SK-N-SH (cell line): Measurements from ENCODE around the gene GPRC5B. TPM values are rescaled to one million over a fixed set of nuclear protein-coding genes. Genes with fewer than 3 reads are reported as not detected.

Experiments
- CTCF ChIA-PET: fragments of 300-600, 350-600 bp; formaldehyde crosslinking; extraction: SDS; loops from one replicate; lab custom pipeline; 2021; lab: Yijun Ruan, JAX
- POLR2A ChIA-PET: fragments of 350-600 bp; sonication (Branson Sonifier 250); formaldehyde crosslinking; extraction: SDS; loops from one replicate; lab custom pipeline; 2020; ENCODE audit warnings: antibody characterized with exemption, inconsistent platforms; lab: Yijun Ruan, JAX
- DNase-seq: peaks from one replicate; pipeline ENCODE4 v3.0.0; 2012
- H2AFZ ChIP-seq: fragments of 200-600 bp; sonication (generic); 2 replicates; pipeline ENCODE4 v1.8.1; 2016; ENCODE audit warnings: antibody characterized with exemption, mild to moderate bottlenecking, low read depth
- H3F3A ChIP-seq: fragments of 200-600 bp; sonication (generic); replicated peaks from 2 replicates; pipeline ENCODE3; 2016; ENCODE audit warnings: antibody characterized with exemption, mild to moderate bottlenecking; ENCODE audit not compliant: insufficient read depth
- H3K27ac ChIP-seq, 2 experiments: fragments of 200-500 bp in 1 of 2; fragments of 200-600 bp in 1 of 2; sonication (Bioruptor generic) in 1 of 2; sonication (generic), shearing (Covaris generic) in 1 of 2; 2 replicates each; pipeline versions ENCODE4 v1.5.1 to v1.6.1; 2014 to 2016; ENCODE audit warnings: low read depth in 2 of 2, inconsistent platforms in 1 of 2, low read length in 1 of 2, mild to moderate bottlenecking in 1 of 2, mixed read lengths in 1 of 2
- H3K27me3 ChIP-seq: fragments of 200-600 bp; sonication (generic), shearing (Covaris generic); 2 replicates; pipeline ENCODE4 v1.6.1; 2016; ENCODE audit warnings: mixed run types; ENCODE audit not compliant: insufficient read depth
- H3K36me3 ChIP-seq, 2 experiments: fragments of 200-500 bp in 1 of 2; fragments of 200-600 bp in 1 of 2; sonication (Bioruptor generic) in 1 of 2; sonication (generic) in 1 of 2; replicated peaks in 1 of 2; 2 replicates each; pipeline versions ENCODE3 to v1.5.1; 2014 to 2016; ENCODE audit warnings: low read length in 1 of 2, mild to moderate bottlenecking in 1 of 2; ENCODE audit not compliant: insufficient read depth in 2 of 2, control insufficient read depth in 1 of 2
- H3K4me1 ChIP-seq, 2 experiments: fragments of 200-500 bp in 1 of 2; fragments of 200-600 bp in 1 of 2; sonication (Bioruptor generic) in 1 of 2; sonication (generic), shearing (Covaris generic) in 1 of 2; 2 replicates each; pipeline versions ENCODE4 v1.5.1 to v1.6.1; 2014 to 2016; ENCODE audit warnings: low read depth in 1 of 2, low read length in 1 of 2, mixed run types in 1 of 2; ENCODE audit not compliant: insufficient read depth in 2 of 2, control insufficient read depth in 1 of 2
- H3K4me2 ChIP-seq: fragments of 200-600 bp; sonication (generic), shearing (Covaris generic); 2 replicates; pipeline ENCODE4 v1.6.1; 2017; ENCODE audit warnings: mixed run types
- H3K4me3 ChIP-seq, 2 experiments: fragments of 200-500 bp in 1 of 2; fragments of 200-600 bp in 1 of 2; sonication (Bioruptor generic) in 1 of 2; sonication (generic), shearing (Covaris generic) in 1 of 2; 2 replicates each; pipeline versions ENCODE4 v1.5.1 to v1.8.1; 2014 to 2016; ENCODE audit warnings: low read depth in 2 of 2, inconsistent platforms in 1 of 2, low read length in 1 of 2, mild to moderate bottlenecking in 1 of 2, mixed read lengths in 1 of 2, moderate library complexity in 1 of 2
- H3K79me2 ChIP-seq: fragments of 200-600 bp; sonication (generic); 2 replicates; pipeline ENCODE4 v1.8.1; 2017; ENCODE audit warnings: mild to moderate bottlenecking; ENCODE audit not compliant: insufficient read depth
- H3K9ac ChIP-seq: fragments of 200-600 bp; sonication (generic); 2 replicates; pipeline ENCODE4 v1.6.1; 2017; ENCODE audit warnings: mixed run types
- H3K9me2 ChIP-seq: fragments of 200-600 bp; sonication (generic); 2 replicates; pipeline ENCODE4 v1.6.1; 2017; ENCODE audit warnings: mixed run types
- H3K9me3 ChIP-seq: fragments of 200-600 bp; sonication (generic); 2 replicates; pipeline ENCODE4 v1.6.1; 2017; ENCODE audit warnings: mixed run types, mild to moderate bottlenecking, moderate library complexity
- H4K20me1 ChIP-seq: fragments of 200-600 bp; sonication (generic); 2 replicates; pipeline ENCODE4 v1.6.1; 2017; ENCODE audit warnings: mild to moderate bottlenecking, mixed run types; ENCODE audit not compliant: insufficient read depth
- ELF1 ChIP-seq: IDR thresholded peaks from 2 replicates; pipeline ENCODE4 v1.4.0; 2012
- FOSL2 ChIP-seq: IDR thresholded peaks from 2 replicates; pipeline ENCODE4 v1.4.0; 2012; ENCODE audit warnings: low read depth, mild to moderate bottlenecking, moderate library complexity, borderline replicate concordance
- MXI1 ChIP-seq: IDR thresholded peaks from 2 replicates; pipeline ENCODE4 v1.6.1; 2012; ENCODE audit warnings: mild to moderate bottlenecking, low read depth, low read length, improper control_type of control experiment
- NFIC ChIP-seq: IDR thresholded peaks from 2 replicates; pipeline ENCODE4 v1.4.0; 2012; ENCODE audit warnings: borderline replicate concordance
- POLR2AphosphoS5 ChIP-seq: IDR thresholded peaks from 2 replicates; pipeline ENCODE4 v1.6.1; 2012; ENCODE audit warnings: low read depth, low read length
- TAF1 ChIP-seq: IDR thresholded peaks from 2 replicates; pipeline ENCODE4 v1.6.1; 2012; ENCODE audit warnings: low read depth, mild to moderate bottlenecking, low read length, moderate library complexity, borderline replicate concordance
- TCF12 ChIP-seq: IDR thresholded peaks from 2 replicates; pipeline ENCODE4 v1.4.0; 2012
- WGBS: methylation state at CpG from one replicate; pipeline ENCODE4 v1.1.6; 2017; ENCODE audit warnings: low lambda C conversion rate; 5-methylcytosine and 5-hydroxymethylcytosine counted together
- polyA plus RNA-seq, 3 experiments: library from polyadenylated mRNA; depleted of rRNA; stranded (reverse); fragments of >200 nt; gene quantifications; 2 replicates each; pipeline ENCODE4 v1.2.3, GENCODE V29; 2012
- TF ChIP-seq, protein P1 (sequence below): fragments of 150-350 bp; IDR thresholded peaks from 2 replicates; pipeline ENCODE4 v1.6.1; 2016; ENCODE audit warnings: mild to moderate bottlenecking, low read depth, low read length
- TF ChIP-seq, protein P2 (sequence below): IDR thresholded peaks from 2 replicates; pipeline ENCODE4 v1.4.0; 2012; ENCODE audit warnings: low read depth, borderline replicate concordance

The GPRC5B gene
- polyA plus RNA-seq, 1 of the 3 experiments (the other 2 are of a cell fraction): 1.1 TPM

DNA sequence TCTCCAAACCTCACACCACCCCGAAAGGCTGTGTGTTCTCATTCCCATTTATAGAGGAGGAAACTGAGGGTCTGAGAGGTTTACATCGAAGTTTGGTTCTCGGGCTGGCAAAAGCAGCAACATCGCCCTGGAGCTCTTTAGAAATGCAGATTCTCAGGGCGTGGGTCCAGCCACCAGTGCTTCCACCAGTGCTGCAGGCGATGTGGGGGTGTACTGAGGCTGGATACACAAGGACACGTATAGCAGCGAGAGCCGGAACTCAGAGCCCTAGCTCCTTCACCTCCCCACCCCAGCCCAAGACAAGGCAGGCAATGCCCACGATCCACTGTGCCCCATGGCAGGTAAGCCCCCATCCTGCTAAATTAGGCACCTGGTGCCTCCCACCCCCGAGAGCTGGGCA, 5.9 kb downstream of the GPRC5B start:
- no peak overlapping the region for H3K9ac ChIP-seq
- no peaks in the 10 kb centered on the region for H4K20me1 ChIP-seq
- no peaks in the 10 kb centered on the region; a peak in 1 of 4 replicates for H3K4me1 ChIP-seq
- H3K4me2 ChIP-seq: no peak overlapping the region
- ChIA-PET POLR2A (no interaction called here), CTCF (interaction anchor here (1.5 to 1.8 kb wide), 2 partner anchors 277 to 295 kb away, joined by 3 to 6 read pairs; no protein-coding TSS in a partner anchor)
- no peak overlapping the region for H3K27ac ChIP-seq
- WGBS: 90% methylated on average over 5 of the region's 11 CpGs
- H2AFZ ChIP-seq: no peak overlapping the region
- no peaks in the 10 kb centered on the region for H3K9me2 ChIP-seq
- H3F3A ChIP-seq: no peaks in the 10 kb centered on the region
- no peaks in the 10 kb centered on the region for H3K9me3 ChIP-seq
- no peak for TF ChIP-seq NFIC
- no peak for TF ChIP-seq TAF1
- H3K27me3 ChIP-seq: no peaks in the 10 kb centered on the region
- no peak overlapping the region for H3K4me3 ChIP-seq
- no peaks in the 10 kb centered on the region for H3K36me3 ChIP-seq
- no peaks in the 10 kb centered on the region for H3K79me2 ChIP-seq
- no peak for DNase-seq

DNA sequence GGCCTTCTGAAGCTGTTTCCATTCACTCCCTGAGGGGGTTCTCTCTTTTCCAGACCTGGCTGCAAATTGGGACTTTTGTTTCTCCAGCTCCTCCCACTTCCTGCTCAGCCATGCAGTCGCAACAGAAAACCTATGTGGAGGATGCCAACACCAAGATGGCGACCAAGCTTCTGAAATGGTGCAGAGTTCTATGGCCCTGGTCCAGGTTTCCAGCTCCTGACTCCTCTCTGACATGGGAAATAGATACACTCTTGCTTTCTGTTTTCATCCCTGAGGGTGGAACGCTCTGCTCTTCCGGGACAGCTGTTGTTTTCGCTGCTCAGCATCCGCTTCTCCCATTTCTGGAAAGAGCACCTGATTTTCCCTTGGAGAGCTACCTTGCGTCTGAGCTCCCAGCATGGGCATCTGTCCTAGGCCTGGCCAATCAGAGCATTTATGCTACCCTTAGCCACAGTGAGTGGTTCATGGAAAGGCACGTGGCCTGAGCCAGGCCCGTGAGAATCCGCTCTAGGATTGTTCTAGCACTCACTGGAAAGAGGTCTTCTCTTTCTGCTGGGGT, 8.1 kb downstream of the GPRC5B start:
- H2AFZ ChIP-seq: no peak overlapping the region
- no peaks in the 10 kb centered on the region for H3F3A ChIP-seq
- no peaks in the 10 kb centered on the region for H3K27me3 ChIP-seq
- no peaks in the 10 kb centered on the region for H3K9me3 ChIP-seq
- H3K4me1 ChIP-seq: no peaks in the 10 kb centered on the region; a peak in 1 of 4 replicates
- no peak overlapping the region for H3K4me3 ChIP-seq
- ChIA-PET POLR2A (interaction anchor here (1.0 kb wide), 1 partner anchor 25 kb away, joined by 3 read pairs; no protein-coding TSS in a partner anchor), CTCF (interaction anchor here (1.1 to 3.0 kb wide), 5 partner anchors 10 to 425 kb away, joined by 3 to 10 read pairs (median 4); no protein-coding TSS in a partner anchor)
- no peak overlapping the region for H3K9ac ChIP-seq
- TF ChIP-seq MXI1 (no peak), FOSL2 (no peak), TCF12 (no peak), ELF1 (no peak), POLR2AphosphoS5 (no peak), TAF1 (no peak)
- TF ChIP-seq, protein P1, sequence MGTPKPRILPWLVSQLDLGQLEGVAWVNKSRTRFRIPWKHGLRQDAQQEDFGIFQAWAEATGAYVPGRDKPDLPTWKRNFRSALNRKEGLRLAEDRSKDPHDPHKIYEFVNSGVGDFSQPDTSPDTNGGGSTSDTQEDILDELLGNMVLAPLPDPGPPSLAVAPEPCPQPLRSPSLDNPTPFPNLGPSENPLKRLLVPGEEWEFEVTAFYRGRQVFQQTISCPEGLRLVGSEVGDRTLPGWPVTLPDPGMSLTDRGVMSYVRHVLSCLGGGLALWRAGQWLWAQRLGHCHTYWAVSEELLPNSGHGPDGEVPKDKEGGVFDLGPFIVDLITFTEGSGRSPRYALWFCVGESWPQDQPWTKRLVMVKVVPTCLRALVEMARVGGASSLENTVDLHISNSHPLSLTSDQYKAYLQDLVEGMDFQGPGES: no peak
- TF ChIP-seq, protein P2, sequence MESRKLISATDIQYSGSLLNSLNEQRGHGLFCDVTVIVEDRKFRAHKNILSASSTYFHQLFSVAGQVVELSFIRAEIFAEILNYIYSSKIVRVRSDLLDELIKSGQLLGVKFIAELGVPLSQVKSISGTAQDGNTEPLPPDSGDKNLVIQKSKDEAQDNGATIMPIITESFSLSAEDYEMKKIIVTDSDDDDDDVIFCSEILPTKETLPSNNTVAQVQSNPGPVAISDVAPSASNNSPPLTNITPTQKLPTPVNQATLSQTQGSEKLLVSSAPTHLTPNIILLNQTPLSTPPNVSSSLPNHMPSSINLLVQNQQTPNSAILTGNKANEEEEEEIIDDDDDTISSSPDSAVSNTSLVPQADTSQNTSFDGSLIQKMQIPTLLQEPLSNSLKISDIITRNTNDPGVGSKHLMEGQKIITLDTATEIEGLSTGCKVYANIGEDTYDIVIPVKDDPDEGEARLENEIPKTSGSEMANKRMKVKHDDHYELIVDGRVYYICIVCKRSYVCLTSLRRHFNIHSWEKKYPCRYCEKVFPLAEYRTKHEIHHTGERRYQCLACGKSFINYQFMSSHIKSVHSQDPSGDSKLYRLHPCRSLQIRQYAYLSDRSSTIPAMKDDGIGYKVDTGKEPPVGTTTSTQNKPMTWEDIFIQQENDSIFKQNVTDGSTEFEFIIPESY: no peak
- H3K9me2 ChIP-seq: no peaks in the 10 kb centered on the region
- H3K27ac ChIP-seq: no peak overlapping the region
- WGBS: 94% methylated on average over 10 of the region's 10 CpGs
- H4K20me1 ChIP-seq: no peaks in the 10 kb centered on the region
- DNase-seq: no peak
- no peaks in the 10 kb centered on the region for H3K79me2 ChIP-seq
- H3K36me3 ChIP-seq: no peaks in the 10 kb centered on the region
- no peak overlapping the region for H3K4me2 ChIP-seq
